GM12891 (cell line): ENCODE results near the gene KBTBD4.

ENCODE experiments used
- POLR2A ChIP-seq: IDR thresholded peaks from 2 replicates; pipeline ENCODE4 v1.6.1; 2011; ENCODE audit warnings: low read depth, low read length, control low read depth
- POLR2AphosphoS5 ChIP-seq: IDR thresholded peaks from 2 replicates; pipeline ENCODE4 v1.6.1; 2011; ENCODE audit warnings: low read depth, low read length, control low read depth

- no peak for TF ChIP-seq POLR2A
- TF ChIP-seq POLR2AphosphoS5 = no peak
These were observed 9.1 kb upstream of the KBTBD4 start for GRCh38 chr11:47587723-47588326.
